Measurements from ENCODE around the gene KCNMA1. TPM values are rescaled to one million over a fixed set of nuclear protein-coding genes. Genes with fewer than 3 reads are reported as not detected.
A peak's percentile ranks its signal among the peaks of the same experiment; 100 is the strongest.

The KCNMA1 gene
- polyA plus RNA-seq, 1 donor from 2014 or later, result 60.8 TPM

DNA sequence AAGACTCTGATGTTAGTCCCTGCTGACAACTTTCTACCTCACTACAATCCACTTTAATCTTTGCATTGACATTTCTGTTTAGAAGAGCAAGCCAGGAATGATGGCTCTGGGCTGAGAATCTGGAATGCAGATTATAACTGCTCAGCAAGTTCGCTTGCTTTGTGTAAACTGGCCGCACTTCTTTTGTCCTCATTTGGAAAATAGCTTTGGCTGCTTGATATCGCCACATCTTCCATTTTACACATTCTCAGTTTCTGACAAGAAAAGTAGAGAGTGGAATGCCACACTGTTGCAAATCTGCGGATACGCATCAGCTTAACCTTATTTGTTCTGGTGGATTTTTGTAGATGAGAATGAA, 429.8 kb downstream of the KCNMA1 start:
- H3K9ac ChIP-seq (ENCODE audit: low read length), result no peak overlapping the region
- H3K4me3 ChIP-seq (ENCODE audit: low read length), result no peak overlapping the region

DNA sequence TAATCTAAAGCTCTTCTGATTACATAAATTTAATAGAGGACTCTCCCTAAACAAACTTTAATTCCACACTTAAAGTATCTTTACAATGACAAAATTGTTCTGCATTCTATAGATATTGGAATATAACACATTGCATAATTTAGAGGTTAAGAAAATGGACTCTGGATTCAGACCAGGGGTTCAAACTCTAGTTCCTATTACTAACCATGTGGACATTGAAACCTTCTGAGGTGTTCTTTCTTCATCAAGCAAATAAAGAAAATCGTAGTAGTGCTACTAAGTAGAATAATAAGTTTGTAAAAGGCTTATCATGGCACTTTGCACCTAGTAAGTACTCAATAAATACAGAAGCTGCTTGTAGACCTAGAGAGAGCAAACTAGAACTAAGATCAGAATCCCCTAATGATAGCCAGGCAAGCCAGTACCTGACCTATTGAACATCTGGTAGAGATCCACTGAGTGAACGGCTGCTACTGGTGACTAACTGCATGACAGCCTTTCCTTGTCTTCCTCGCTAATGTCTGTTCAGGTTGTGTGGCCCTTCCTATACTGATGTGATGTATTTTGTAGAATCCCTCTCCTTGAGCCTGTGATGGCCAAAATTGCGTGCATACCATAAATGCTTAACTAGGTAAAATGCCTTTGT, 430.3 kb downstream of the KCNMA1 start:
- TF ChIP-seq, protein P1, sequence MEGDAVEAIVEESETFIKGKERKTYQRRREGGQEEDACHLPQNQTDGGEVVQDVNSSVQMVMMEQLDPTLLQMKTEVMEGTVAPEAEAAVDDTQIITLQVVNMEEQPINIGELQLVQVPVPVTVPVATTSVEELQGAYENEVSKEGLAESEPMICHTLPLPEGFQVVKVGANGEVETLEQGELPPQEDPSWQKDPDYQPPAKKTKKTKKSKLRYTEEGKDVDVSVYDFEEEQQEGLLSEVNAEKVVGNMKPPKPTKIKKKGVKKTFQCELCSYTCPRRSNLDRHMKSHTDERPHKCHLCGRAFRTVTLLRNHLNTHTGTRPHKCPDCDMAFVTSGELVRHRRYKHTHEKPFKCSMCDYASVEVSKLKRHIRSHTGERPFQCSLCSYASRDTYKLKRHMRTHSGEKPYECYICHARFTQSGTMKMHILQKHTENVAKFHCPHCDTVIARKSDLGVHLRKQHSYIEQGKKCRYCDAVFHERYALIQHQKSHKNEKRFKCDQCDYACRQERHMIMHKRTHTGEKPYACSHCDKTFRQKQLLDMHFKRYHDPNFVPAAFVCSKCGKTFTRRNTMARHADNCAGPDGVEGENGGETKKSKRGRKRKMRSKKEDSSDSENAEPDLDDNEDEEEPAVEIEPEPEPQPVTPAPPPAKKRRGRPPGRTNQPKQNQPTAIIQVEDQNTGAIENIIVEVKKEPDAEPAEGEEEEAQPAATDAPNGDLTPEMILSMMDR (IDR thresholded peaks at IDR 0.05; ENCODE audit: poor library complexity, severe bottlenecking), result no peak
- TF ChIP-seq MXI1 (conservative IDR thresholded peaks at IDR 0.05; ENCODE audit: poor library complexity, severe bottlenecking) (no peak), RAD21 (conservative IDR thresholded peaks at IDR 0.05) (no peak), TAF1 (IDR thresholded peaks at IDR 0.05; ENCODE audit: low read depth) (no peak), EP300 (conservative IDR thresholded peaks at IDR 0.05; ENCODE audit: poor library complexity, severe bottlenecking) (no peak), SMC3 (conservative IDR thresholded peaks at IDR 0.05; ENCODE audit: poor library complexity) (no peak), POLR2AphosphoS5 (IDR thresholded peaks at IDR 0.05) (no peak), EZH2 (IDR thresholded peaks at IDR 0.05; ENCODE audit: borderline replicate concordance, insufficient read depth, low read length, poor library complexity, severe bottlenecking) (no peak)
- TF ChIP-seq, protein P2, sequence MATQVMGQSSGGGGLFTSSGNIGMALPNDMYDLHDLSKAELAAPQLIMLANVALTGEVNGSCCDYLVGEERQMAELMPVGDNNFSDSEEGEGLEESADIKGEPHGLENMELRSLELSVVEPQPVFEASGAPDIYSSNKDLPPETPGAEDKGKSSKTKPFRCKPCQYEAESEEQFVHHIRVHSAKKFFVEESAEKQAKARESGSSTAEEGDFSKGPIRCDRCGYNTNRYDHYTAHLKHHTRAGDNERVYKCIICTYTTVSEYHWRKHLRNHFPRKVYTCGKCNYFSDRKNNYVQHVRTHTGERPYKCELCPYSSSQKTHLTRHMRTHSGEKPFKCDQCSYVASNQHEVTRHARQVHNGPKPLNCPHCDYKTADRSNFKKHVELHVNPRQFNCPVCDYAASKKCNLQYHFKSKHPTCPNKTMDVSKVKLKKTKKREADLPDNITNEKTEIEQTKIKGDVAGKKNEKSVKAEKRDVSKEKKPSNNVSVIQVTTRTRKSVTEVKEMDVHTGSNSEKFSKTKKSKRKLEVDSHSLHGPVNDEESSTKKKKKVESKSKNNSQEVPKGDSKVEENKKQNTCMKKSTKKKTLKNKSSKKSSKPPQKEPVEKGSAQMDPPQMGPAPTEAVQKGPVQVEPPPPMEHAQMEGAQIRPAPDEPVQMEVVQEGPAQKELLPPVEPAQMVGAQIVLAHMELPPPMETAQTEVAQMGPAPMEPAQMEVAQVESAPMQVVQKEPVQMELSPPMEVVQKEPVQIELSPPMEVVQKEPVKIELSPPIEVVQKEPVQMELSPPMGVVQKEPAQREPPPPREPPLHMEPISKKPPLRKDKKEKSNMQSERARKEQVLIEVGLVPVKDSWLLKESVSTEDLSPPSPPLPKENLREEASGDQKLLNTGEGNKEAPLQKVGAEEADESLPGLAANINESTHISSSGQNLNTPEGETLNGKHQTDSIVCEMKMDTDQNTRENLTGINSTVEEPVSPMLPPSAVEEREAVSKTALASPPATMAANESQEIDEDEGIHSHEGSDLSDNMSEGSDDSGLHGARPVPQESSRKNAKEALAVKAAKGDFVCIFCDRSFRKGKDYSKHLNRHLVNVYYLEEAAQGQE (IDR thresholded peaks at IDR 0.05; ENCODE audit: borderline replicate concordance), result no peak

More for the DNA sequence above, 429.8 kb downstream of the KCNMA1 start:
- H2AFZ ChIP-seq (ENCODE audit: low read depth, low read length), result no peak overlapping the region
- H3K4me2 ChIP-seq (ENCODE audit: low read length), result no peak overlapping the region
- no peaks in the 10 kb centered on the region for H3K79me2 ChIP-seq (replicated peaks; ENCODE audit: insufficient read depth, low read length)
- H3K9me2 ChIP-seq (ENCODE audit: insufficient read depth, low read length), result no peaks in the 10 kb centered on the region
- H3F3A ChIP-seq (ENCODE audit: insufficient read depth, low read length, poor library complexity, severe bottlenecking), result no peaks in the 10 kb centered on the region
- H4K20me1 ChIP-seq (ENCODE audit: insufficient read depth), result no peaks in the 10 kb centered on the region
- peak overlapping the region; percentile 43 for H3K27ac ChIP-seq (ENCODE audit: low read length)
- H3K36me3 ChIP-seq (ENCODE audit: insufficient read depth, low read length), result no peaks in the 10 kb centered on the region
- TF ChIP-seq EZH2 (IDR thresholded peaks at IDR 0.05; ENCODE audit: borderline replicate concordance, insufficient read depth, low read length, poor library complexity, severe bottlenecking), result no peak
- peak; percentile 16 for TF ChIP-seq SMC3 (conservative IDR thresholded peaks at IDR 0.05; ENCODE audit: poor library complexity)
- H3K9me3 ChIP-seq (ENCODE audit: low read length), result no peaks in the 10 kb centered on the region
- no peaks in the 10 kb centered on the region for H3K27me3 ChIP-seq (ENCODE audit: insufficient read depth, low read depth, low read length)

More for the DNA sequence above, 430.3 kb downstream of the KCNMA1 start:
- Histone ChIP-seq H3K27ac (ENCODE audit: low read length) (peak overlapping the region; percentile 43), H3K79me2 (replicated peaks; ENCODE audit: insufficient read depth, low read length) (no peaks in the 10 kb centered on the region), H3K36me3 (ENCODE audit: insufficient read depth, low read length) (no peaks in the 10 kb centered on the region), H3K9me3 (ENCODE audit: low read length) (no peaks in the 10 kb centered on the region), H3K4me2 (ENCODE audit: low read length) (no peak overlapping the region), H3K9ac (ENCODE audit: low read length) (no peak overlapping the region), H3F3A (ENCODE audit: insufficient read depth, low read length, poor library complexity, severe bottlenecking) (no peaks in the 10 kb centered on the region), H4K20me1 (ENCODE audit: insufficient read depth) (no peaks in the 10 kb centered on the region), H2AFZ (ENCODE audit: low read depth, low read length) (no peak overlapping the region), H3K4me3 (ENCODE audit: low read length) (no peak overlapping the region), H3K9me2 (ENCODE audit: insufficient read depth, low read length) (no peaks in the 10 kb centered on the region), H3K27me3 (ENCODE audit: insufficient read depth, low read depth, low read length) (no peaks in the 10 kb centered on the region)

Measured in neural cell (in vitro differentiated cells).